ENCODE results near the gene CRIP1. TPM values are rescaled to one million over a fixed set of nuclear protein-coding genes. Genes with fewer than 3 reads are reported as not detected.
A peak's percentile ranks its signal among the peaks of the same experiment; 100 is the strongest.

Gene CRIP1
- total and polyA plus RNA-seq, 10 of the 15 experiments (the other 5 are each of a cell fraction or from before 2014, with no cell fraction given): 66.8 to 259 (median 154) TPM

DNA sequence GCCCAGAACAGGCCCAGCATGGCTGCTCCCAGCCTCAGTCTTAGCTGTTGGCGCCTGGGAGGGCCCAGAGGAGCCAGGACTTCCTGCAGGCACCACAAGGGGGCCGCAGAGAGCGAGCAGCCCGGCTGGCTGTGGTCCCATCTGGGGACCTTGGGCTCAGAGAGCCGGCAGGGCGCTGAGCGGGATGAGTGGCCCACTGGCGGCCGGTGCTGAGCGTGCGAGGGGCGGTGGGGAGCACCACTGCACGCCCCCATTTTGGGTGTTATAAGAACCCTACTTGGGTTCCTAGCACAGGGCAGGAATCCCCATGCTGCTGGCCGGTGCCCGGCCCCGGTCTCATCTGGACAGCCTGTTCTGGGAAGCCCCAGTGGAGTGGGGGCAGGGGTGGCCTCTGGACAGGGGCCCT lies 38.0 kb upstream of the CRIP1 start:
- WGBS (ENCODE audit: insufficient coverage, insufficient replicate concordance, low lambda C conversion rate, missing lambda C conversion rate): 61% methylated on average over 16 of the region's 16 CpGs
- no peak overlapping the region for H3K4me2 ChIP-seq (ENCODE audit: control insufficient read depth, insufficient read depth)
- peak; percentile 98 for ATAC-seq
- DNase-seq (ENCODE audit: low read depth, low spot score): no peak
- H3K79me2 ChIP-seq (ENCODE audit: control insufficient read depth, insufficient read depth, low read length): no peaks in the 10 kb centered on the region
- SMC1A ChIA-PET (ENCODE audit: uncharacterized antibody, unreplicated experiment): no interaction called here
- no peaks in the 10 kb centered on the region for H3K9me3 ChIP-seq (replicated peaks; ENCODE audit: control insufficient read depth, insufficient read depth, low read length)
- POLR2A ChIA-PET: no interaction called here
- H3K36me3 ChIP-seq (ENCODE audit: control insufficient read depth in 2 of 2, insufficient read depth in 2 of 2, low read length in 1 of 2): peaks cover 0 to 27% of the 10 kb centered on the region in 2 experiments; a peak in 3 of 4 replicates
- in situ Hi-C loops (cut with MboI): no loop called here
- BruUV-seq (replicated peaks): no TSS peak
- no peak overlapping the region for H3K4me3 ChIP-seq
- H3K4me1 ChIP-seq (ENCODE audit: control insufficient read depth, insufficient read depth, low read length): no peaks in the 10 kb centered on the region
- no peak overlapping the region for H3K9ac ChIP-seq (ENCODE audit: control insufficient read depth, insufficient read depth, low read length)
- CTCF ChIA-PET: interaction anchor here (0.7 kb wide), 1 partner anchor 58 kb away, joined by 3 read pairs; no protein-coding TSS in a partner anchor
- H4K20me1 ChIP-seq (ENCODE audit: control insufficient read depth, insufficient read depth): no peaks in the 10 kb centered on the region
- no peak for FAIRE-seq
- H2AFZ ChIP-seq (ENCODE audit: control insufficient read depth, low read depth, low read length): no peak overlapping the region
- H3K27me3 ChIP-seq (replicated peaks in 1 of 2; ENCODE audit: control insufficient read depth in 2 of 2, insufficient read depth in 2 of 2, low read length in 1 of 2): no peaks in the 10 kb centered on the region
- intact Hi-C loops (cut with micrococcal nuclease; ENCODE audit: unreplicated experiment): loop anchor here (1.0 kb wide), 1 partner anchor 41 kb away; no protein-coding TSS in a partner anchor
- RAD21 ChIA-PET (ENCODE audit: unreplicated experiment): interaction anchor here (1.0 kb wide), 1 partner anchor 41 kb away, joined by 4 read pairs; no protein-coding TSS in a partner anchor
- H3K27ac ChIP-seq (ENCODE audit: control insufficient read depth, insufficient read depth): no peak overlapping the region
- TF ChIP-seq POLR2AphosphoS5 (IDR thresholded peaks at IDR 0.05; ENCODE audit: low read length): no peak
- TF ChIP-seq CREB1 (IDR thresholded peaks at IDR 0.05; ENCODE audit: low read depth): no peak
- TF ChIP-seq IRF4 (IDR thresholded peaks at IDR 0.05; ENCODE audit: low read depth, low read length): no peak
- TF ChIP-seq HDGF (IDR thresholded peaks at IDR 0.05): no peak
- TF ChIP-seq, protein P1, sequence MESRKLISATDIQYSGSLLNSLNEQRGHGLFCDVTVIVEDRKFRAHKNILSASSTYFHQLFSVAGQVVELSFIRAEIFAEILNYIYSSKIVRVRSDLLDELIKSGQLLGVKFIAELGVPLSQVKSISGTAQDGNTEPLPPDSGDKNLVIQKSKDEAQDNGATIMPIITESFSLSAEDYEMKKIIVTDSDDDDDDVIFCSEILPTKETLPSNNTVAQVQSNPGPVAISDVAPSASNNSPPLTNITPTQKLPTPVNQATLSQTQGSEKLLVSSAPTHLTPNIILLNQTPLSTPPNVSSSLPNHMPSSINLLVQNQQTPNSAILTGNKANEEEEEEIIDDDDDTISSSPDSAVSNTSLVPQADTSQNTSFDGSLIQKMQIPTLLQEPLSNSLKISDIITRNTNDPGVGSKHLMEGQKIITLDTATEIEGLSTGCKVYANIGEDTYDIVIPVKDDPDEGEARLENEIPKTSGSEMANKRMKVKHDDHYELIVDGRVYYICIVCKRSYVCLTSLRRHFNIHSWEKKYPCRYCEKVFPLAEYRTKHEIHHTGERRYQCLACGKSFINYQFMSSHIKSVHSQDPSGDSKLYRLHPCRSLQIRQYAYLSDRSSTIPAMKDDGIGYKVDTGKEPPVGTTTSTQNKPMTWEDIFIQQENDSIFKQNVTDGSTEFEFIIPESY (IDR thresholded peaks at IDR 0.05): peak; percentile 77; the same call in 1 of the 2 replicates
- no peak for TF ChIP-seq RAD51 (IDR thresholded peaks at IDR 0.05)
- no peak for TF ChIP-seq ZNF622 (IDR thresholded peaks at IDR 0.05)
- TF ChIP-seq CEBPB (IDR thresholded peaks at IDR 0.05; ENCODE audit: borderline replicate concordance in 1 of 2, low read depth in 2 of 2, low read length in 2 of 2): no peak
- TF ChIP-seq TCF7 (IDR thresholded peaks at IDR 0.05; ENCODE audit: borderline replicate concordance): no peak
- TF ChIP-seq RUNX3 (IDR thresholded peaks at IDR 0.05; ENCODE audit: low read length): no peak
- no peak for TF ChIP-seq CHD1 (IDR thresholded peaks at IDR 0.05; ENCODE audit: low read depth, low read length)
- no peak for TF ChIP-seq NRF1 (conservative IDR thresholded peaks at IDR 0.05; ENCODE audit: low read depth, low read length)
- no peak for TF ChIP-seq STAT3 (IDR thresholded peaks at IDR 0.05; ENCODE audit: low read depth, low read length)
- TF ChIP-seq GATAD2B (conservative IDR thresholded peaks at IDR 0.05; ENCODE audit: low read depth): peak; percentile 51; the same call in 1 of the 2 replicates
- TF ChIP-seq LARP7 (IDR thresholded peaks at IDR 0.05): no peak
- TF ChIP-seq, protein P2, sequence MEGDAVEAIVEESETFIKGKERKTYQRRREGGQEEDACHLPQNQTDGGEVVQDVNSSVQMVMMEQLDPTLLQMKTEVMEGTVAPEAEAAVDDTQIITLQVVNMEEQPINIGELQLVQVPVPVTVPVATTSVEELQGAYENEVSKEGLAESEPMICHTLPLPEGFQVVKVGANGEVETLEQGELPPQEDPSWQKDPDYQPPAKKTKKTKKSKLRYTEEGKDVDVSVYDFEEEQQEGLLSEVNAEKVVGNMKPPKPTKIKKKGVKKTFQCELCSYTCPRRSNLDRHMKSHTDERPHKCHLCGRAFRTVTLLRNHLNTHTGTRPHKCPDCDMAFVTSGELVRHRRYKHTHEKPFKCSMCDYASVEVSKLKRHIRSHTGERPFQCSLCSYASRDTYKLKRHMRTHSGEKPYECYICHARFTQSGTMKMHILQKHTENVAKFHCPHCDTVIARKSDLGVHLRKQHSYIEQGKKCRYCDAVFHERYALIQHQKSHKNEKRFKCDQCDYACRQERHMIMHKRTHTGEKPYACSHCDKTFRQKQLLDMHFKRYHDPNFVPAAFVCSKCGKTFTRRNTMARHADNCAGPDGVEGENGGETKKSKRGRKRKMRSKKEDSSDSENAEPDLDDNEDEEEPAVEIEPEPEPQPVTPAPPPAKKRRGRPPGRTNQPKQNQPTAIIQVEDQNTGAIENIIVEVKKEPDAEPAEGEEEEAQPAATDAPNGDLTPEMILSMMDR (IDR thresholded peaks at IDR 0.05 in 2 of 3, conservative IDR thresholded peaks at IDR 0.05 in 1 of 3; ENCODE audit: control insufficient read depth in 2 of 3, extremely low read depth in 1 of 3, insufficient read depth in 1 of 3, low read depth in 3 of 3, low read length in 3 of 3): peak; percentile 56 to 80 (median 62)
- peak; percentile 49 for TF ChIP-seq RAD21 (IDR thresholded peaks at IDR 0.05; ENCODE audit: insufficient read depth, low read depth, low read length)
- TF ChIP-seq FOXM1 (IDR thresholded peaks at IDR 0.05; ENCODE audit: low read depth, low read length): no peak
- TF ChIP-seq ZNF217 (IDR thresholded peaks at IDR 0.05): no peak
- no peak for TF ChIP-seq ASH2L (IDR thresholded peaks at IDR 0.05; ENCODE audit: borderline replicate concordance, low read depth)
- no peak for TF ChIP-seq SREBF2 (IDR thresholded peaks at IDR 0.05; ENCODE audit: low read length)
- no peak for TF ChIP-seq DPF2 (IDR thresholded peaks at IDR 0.05)
- no peak for TF ChIP-seq MEF2B (IDR thresholded peaks at IDR 0.05; ENCODE audit: partially characterized antibody, poor library complexity, severe bottlenecking)
- no peak for TF ChIP-seq HDAC2 (IDR thresholded peaks at IDR 0.05)
- no peak for TF ChIP-seq ZNF24 (IDR thresholded peaks at IDR 0.05)
- TF ChIP-seq YY1 (IDR thresholded peaks at IDR 0.05; ENCODE audit: low read depth, low read length): peak; percentile 56
- TF ChIP-seq IKZF1 (conservative IDR thresholded peaks at IDR 0.05): no peak

All from GM12878 (cell line).